Non-pigmented ciliary epithelial cell (primary cell): ENCODE measurements around the gene GUSB.
A peak's percentile ranks its signal among the peaks of the same experiment; 100 is the strongest.
"Not testable (repeated sequence)": the region's sequence is repeated elsewhere in the genome, so short reads cannot be mapped to it uniquely, and the experiment has no call there.

ENCODE experiments used
- DNase-seq: peaks from one replicate; pipeline ENCODE4 v3.0.0-alpha.2; 2010; ENCODE audit warnings: low read depth

GUSB gene

GRCh38 chr7:65981965-65982792 lies at the start of gene GUSB:
GUSB (minus strand) TSS chr7:65982213; CDS start chr7:65982183, 30 bp downstream.
- DNase-seq, result peak; percentile 24

GRCh38 chr7:66028342-66028741 lies 46.3 kb upstream of the GUSB start:
- not testable (repeated sequence) for DNase-seq

GRCh38 chr7:66016131-66016461 lies 34.1 kb upstream of the GUSB start:
- no peak for DNase-seq

DNA sequence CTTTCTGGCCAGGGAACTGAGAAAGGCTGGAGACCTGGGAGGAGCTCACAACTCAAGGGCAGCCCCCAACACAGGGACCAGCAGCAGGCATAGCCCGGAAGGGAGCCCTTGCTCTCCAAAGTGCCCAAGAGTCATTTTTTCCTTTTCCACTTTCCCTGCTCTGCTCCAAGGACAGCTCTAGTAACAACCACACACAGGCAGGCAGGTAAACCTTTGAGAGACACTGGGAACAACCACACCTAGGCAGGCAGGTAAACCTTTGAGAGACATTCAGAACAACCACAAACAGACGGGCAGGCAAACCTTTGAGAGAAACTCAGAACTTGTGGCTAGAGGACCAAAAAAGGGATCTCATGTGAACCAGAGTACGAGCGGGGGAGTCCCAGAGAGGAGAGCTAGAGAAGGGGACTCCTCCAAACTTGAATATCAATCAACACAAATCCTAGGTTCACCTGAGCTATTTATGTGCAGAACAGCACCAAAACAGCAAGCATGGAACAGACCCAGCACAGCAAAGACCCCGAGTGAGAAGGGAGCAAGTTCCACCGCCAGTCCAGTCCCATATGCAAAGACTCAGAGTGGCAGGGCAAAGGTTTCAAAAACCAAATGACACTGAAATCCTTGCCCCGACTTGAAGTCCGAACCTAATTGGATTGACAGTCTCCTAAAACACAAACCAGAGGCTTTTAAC lies 33.6 kb upstream of the GUSB start:
- DNase-seq, result no peak

DNA sequence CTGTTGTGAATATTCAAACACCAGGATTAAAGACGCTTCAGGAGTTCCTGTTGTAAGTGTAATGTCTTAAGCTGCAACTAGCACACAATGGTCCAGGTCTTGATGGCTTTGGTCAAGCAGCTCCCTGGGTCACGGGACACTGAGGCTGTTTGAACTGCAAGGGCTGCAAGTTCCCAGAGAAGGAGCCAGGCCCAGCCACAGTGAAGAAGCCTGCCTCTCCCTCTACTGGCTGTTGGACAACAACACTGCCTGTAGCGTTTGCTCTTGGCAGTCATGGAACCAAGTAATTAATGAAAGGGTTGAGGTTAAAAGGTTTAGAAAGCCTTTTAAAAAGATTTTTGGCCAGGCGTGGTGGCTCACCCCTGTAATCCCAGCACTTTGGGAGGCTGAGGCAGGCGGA lies 31.9 kb upstream of the GUSB start:
- no peak for DNase-seq

GRCh38 chr7:66007232-66007631 lies 25.2 kb upstream of the GUSB start:
- no peak for DNase-seq

DNA sequence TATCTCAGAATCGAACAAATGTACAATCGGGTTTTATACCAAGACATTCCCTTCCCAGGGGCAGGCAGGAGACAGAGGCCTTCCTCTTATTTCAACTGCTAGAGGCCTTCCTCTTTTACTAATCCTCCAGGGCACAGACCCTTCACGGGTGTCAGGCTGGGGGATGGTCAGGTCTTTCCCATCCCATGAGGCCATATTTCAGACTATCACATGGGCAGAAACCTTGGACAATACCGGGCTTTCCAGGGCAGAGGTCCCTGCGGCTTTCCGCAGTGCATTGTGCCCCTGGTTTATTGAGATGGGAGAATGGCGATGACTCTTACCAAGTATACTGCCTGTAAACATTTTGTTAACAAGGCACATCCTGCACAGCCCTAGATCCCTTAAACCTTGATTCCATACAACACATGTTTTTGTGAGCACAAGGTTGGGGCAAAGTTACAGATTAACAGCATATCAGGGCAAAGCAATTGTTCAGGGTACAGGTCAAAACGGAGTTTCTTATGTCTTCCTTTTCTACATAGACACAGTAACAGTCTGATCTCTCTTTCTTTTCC lies 23.2 kb upstream of the GUSB start:
- DNase-seq, result not testable (repeated sequence)

DNA sequence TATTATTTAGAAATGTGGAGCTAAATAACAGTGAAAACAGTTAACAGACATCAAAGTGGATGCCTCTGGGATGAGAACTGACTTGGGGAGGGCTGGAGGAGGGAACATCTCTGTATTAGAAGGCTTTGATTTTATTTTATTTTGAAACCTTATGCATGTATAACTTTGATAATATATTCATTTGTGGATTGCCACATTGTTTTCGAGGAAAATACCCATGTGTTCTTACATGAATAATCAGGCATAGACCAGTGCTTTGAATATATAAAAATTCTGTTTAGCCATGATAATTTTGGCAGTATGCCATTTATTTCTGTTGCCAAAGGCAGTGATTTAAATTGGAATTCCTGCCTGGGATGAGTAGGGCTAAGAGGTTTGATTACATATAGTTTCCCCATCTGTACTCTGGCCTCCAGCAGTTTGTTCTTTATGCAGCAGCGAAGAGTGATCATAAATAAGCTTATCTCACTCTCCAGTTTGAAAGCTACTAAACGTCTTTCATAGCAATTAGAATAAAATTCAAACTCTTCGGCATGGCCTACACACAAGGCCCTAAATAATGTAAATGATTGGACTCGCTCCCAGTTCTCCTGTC lies 18.9 kb upstream of the GUSB start:
- not testable (repeated sequence) for DNase-seq

- not testable (repeated sequence) for DNase-seq
Measured at GRCh38 chr7:65994984-65995383, 13.0 kb upstream of the GUSB start.

- no peak for DNase-seq
Measured at GRCh38 chr7:65992526-65992925, 10.5 kb upstream of the GUSB start.

- not testable (repeated sequence) for DNase-seq
Measured at GRCh38 chr7:65991829-65992228, 9.8 kb upstream of the GUSB start.

DNA sequence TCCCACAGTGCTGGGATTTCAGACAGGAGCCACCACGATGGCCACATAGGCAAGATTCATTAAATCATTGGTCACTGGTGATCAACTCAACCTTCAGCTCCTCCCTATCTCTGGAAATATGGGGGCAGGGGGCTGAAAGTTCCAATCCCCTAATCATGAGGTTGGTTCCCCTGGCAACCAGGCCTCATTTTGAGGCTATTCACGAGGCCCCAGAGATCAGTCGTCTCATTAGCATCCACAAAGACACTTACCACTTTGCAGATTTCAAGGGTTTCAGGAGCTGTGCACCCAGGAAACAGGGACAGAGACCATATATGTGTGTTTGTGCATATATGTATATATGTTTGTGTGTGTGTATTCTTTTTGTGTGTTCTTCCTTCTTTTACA lies 7.7 kb upstream of the GUSB start:
- DNase-seq, result no peak

- DNase-seq, result not testable (repeated sequence)
Measured at GRCh38 chr7:65988503-65988902, 6.5 kb upstream of the GUSB start.

DNA sequence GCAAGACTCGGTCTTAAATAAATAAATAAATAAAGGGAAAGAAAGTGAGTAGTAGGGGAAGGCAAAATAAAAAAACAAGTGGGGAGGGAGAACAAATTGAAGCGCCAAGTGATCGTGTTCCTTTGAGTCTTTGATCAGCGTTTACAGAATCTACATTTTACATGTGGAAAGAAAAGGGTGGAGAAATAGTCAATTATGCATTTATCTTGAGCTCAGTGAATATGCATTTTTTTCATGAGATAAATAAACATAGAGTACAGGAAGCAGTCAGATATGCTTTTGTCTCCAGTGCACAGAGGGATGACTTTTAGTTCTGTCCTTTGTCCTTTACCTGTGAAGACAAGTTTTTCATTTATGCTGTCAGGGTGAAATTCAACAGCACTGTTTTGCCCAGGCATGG lies 6.1 kb upstream of the GUSB start:
- no peak for DNase-seq

- no peak for DNase-seq
Measured at GRCh38 chr7:65983965-65984658, 2.1 kb upstream of the GUSB start.

- DNase-seq, result no peak
Measured at GRCh38 chr7:65980478-65981250, 1.3 kb downstream of the GUSB start.

DNA sequence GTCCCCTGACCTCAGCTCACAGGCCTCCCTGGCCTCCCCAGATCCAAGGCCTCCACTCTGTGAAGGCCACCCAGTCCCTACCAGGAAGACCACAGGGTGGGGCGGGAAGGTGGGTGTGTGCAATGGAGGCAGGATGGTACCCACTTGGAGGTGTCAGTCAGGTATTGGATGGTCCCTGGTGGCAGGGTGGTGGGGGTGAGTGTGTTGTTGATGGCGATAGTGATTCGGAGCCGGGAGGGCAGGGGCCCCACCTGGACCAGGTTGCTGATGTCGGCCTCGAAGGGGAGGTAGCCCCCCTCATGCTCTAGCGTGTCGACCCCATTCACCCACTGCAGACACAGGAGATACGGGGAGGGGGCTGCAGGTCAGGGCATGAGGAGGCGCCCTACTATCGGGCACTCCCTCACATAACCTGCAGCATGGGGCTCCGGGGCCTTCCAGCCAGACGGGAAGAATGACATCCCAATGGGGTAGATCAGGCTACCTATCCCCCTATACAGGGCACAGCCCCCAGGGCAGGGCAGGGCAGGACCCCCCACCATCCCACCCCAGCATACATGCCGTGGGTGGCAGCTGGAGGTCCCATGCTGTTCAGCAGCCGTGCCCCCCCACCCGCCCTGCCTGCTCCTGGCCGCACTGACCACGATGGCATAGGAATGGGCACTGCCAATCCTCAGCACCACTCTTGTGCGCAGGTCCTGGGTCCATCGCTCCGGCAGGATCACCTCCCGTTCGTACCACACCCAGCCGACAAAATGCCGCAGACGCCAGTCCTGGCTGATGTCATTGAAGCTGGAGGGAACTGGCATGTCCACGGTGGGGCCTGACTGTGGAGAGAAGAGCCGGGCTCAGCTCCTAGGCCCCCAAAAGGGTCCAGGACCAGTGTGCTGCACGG lies 2.2 kb downstream of the GUSB start:
- DNase-seq, result no peak

DNA sequence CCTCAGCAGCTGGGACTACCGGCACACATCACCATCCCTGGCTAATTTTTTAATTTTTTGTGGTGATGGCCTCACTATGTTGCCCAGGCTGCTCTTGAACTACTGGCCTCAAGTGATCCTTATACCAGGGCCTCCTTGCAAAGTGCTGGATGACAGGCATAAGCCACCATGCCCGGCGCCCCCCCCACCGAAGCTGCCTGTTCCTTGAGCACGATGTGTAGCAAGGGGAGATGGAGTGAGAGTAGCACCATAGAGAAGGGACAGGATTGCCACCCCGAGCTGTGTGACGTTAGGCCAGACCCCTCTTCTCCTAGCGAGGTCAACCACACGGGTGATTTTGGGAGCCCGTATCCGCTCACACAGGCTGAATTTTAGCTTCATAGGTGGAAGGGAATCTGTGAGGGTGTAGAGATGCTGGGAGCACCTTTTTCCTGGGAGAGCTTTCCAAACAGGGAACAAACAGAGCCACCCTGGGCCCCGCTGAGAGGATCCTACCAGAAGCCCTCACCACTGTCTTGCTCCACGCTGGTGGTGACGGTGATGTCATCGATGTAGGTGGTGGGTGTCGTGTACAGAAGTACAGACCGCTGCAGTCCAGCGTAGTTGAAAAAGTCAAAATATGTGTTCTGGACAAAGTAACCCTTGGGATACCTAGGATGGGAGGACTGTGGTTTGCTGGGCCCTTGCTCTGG lies 3.0 kb downstream of the GUSB start:
- DNase-seq, result no peak

DNA sequence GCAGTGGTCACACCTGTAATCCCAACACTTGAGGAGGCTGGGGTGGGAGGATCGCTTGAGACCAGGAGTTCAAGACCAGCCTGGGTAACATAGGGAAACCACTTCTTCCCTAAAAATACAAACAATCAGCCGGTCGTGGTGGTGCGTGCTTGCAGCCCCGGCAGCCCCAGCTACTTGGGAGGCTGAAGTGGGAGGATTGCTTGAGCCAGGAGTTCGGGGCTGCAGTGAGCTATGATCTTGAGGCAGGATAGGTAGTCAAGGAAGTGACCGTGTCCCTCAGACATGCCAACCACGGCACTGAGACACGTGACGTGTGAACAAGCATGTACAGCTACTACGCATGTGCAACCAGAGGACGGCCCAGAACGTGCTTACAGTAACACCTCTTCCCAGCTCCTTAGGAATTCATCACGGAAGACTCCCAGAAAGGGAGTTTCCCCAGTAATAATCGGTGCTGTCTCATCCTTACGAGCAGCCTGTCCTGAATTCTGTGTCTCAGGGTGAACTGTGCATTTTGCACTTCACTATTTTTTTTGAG lies 5.3 kb downstream of the GUSB start:
- no peak for DNase-seq
